Karpas-422 (cell line): Measurements from ENCODE around the gene PLPP1. TPM values are rescaled to one million over a fixed set of nuclear protein-coding genes. Genes with fewer than 3 reads are reported as not detected.

Experiments used
- DNase-seq: peaks from one replicate; pipeline ENCODE4 v3.0.0-alpha.2; 2015
- H2AFZ ChIP-seq: fragments of 200-600 bp; sonication (generic); 2 replicates; pipeline ENCODE4 v1.6.1; 2014; ENCODE audit warnings: antibody characterized with exemption, low read length, mixed read lengths
- H3K27ac ChIP-seq: fragments of 200-600 bp; sonication (generic); 2 replicates; pipeline ENCODE4 v1.5.1; 2014; ENCODE audit warnings: mild to moderate bottlenecking, low read length, moderate library complexity
- H3K27me3 ChIP-seq: fragments of 200-600 bp; sonication (generic); 2 replicates; pipeline ENCODE4 v1.6.1; 2014; ENCODE audit warnings: low read length, mixed read lengths
- H3K36me3 ChIP-seq: fragments of 200-600 bp; sonication (generic); 2 replicates; pipeline ENCODE4 v1.6.1; 2014; ENCODE audit warnings: low read length, mixed read lengths; ENCODE audit not compliant: insufficient read depth
- H3K4me1 ChIP-seq: fragments of 200-600 bp; sonication (generic); 2 replicates; pipeline ENCODE4 v1.6.1; 2014; ENCODE audit warnings: mild to moderate bottlenecking, low read length, mixed read lengths
- H3K4me2 ChIP-seq: fragments of 200-600 bp; sonication (generic); 2 replicates; pipeline ENCODE4 v1.6.1; 2014; ENCODE audit warnings: low read length, low read depth, mild to moderate bottlenecking; ENCODE audit not compliant: poor library complexity, severe bottlenecking
- H3K4me3 ChIP-seq: fragments of 200-600 bp; sonication (generic); 2 replicates; pipeline ENCODE4 v1.5.1; 2014; ENCODE audit warnings: mild to moderate bottlenecking, antibody characterized with exemption, low read length, mixed read lengths
- H3K79me2 ChIP-seq: fragments of 200-600 bp; sonication (generic); 2 replicates; pipeline ENCODE4 v1.6.1; 2014; ENCODE audit warnings: mild to moderate bottlenecking, low read length, mixed read lengths
- H3K9ac ChIP-seq: fragments of 200-600 bp; sonication (generic); 2 replicates; pipeline ENCODE4 v1.6.0; 2014; ENCODE audit warnings: low read length
- H3K9me2 ChIP-seq: fragments of 200-600 bp; sonication (generic), shearing (Covaris generic); replicated peaks from 2 replicates; pipeline ENCODE4 v1.6.0; 2014; ENCODE audit warnings: mild to moderate bottlenecking, low read length, moderate library complexity; ENCODE audit not compliant: insufficient read depth
- H3K9me3 ChIP-seq: fragments of 300-700, 200-600 bp; sonication (generic); 2 replicates; pipeline ENCODE4 v1.6.1; 2014; ENCODE audit warnings: low read length, mixed read lengths
- H4K20me1 ChIP-seq: fragments of 200-600 bp; sonication (generic); 2 replicates; pipeline ENCODE4 v1.6.1; 2014; ENCODE audit warnings: mild to moderate bottlenecking, antibody characterized with exemption, low read length, low read depth; ENCODE audit not compliant: insufficient read depth
- total RNA-seq: library from RNA; depleted of rRNA; stranded (reverse); fragments of >200 nt; shearing (Covaris generic); gene quantifications from 2 replicates; pipeline ENCODE4 v1.2.3, GENCODE V29; 2014; ENCODE audit warnings: low replicate concordance

Gene PLPP1
- total RNA-seq, 1 experiment from 2014 or later: 5.9 TPM

GRCh38 chr5:55415071-55415470 lies 119.7 kb downstream of the PLPP1 start:
- Histone ChIP-seq H3K79me2 (no peaks in the 10 kb centered on the region), H3K9ac (no peak overlapping the region), H3K36me3 (peaks cover 48% of the 10 kb centered on the region; the same call in 1 of the 2 replicates), H3K27ac (no peak overlapping the region), H3K9me2 (no peaks in the 10 kb centered on the region), H3K4me3 (no peak overlapping the region), H3K4me1 (no peaks in the 10 kb centered on the region), H4K20me1 (no peaks in the 10 kb centered on the region), H3K9me3 (no peaks in the 10 kb centered on the region), H3K27me3 (no peaks in the 10 kb centered on the region), H3K4me2 (no peak overlapping the region), H2AFZ (no peak overlapping the region)
- no peak for DNase-seq

DNA sequence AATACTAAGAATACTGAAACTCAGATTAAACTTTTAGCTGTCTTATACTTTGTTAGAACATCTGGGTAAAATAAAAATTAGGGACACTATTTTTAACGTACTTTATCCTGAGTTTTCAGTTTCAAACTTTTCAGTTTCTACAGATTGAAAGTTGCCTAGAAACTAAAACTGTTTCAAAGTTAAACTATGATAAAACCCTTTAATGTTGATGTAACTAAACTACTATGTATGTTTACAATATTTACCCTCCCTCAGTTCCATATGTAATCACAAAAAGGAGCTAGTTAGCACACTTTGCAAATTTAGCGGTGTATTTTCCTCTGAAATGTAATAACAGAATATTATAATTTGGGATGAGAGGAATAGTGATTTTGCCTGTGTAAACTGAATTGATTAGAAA lies 121.1 kb downstream of the PLPP1 start:
- Histone ChIP-seq H3K4me2 (no peak overlapping the region), H3K9me2 (no peaks in the 10 kb centered on the region), H3K79me2 (peaks cover 4% of the 10 kb centered on the region; the same call in 1 of the 2 replicates), H3K9ac (no peak overlapping the region), H3K36me3 (peaks cover 48% of the 10 kb centered on the region; the same call in 1 of the 2 replicates), H3K4me3 (no peak overlapping the region), H2AFZ (no peak overlapping the region), H3K27ac (no peak overlapping the region), H3K9me3 (no peaks in the 10 kb centered on the region), H4K20me1 (no peaks in the 10 kb centered on the region), H3K4me1 (no peaks in the 10 kb centered on the region), H3K27me3 (no peaks in the 10 kb centered on the region)
- DNase-seq: no peak

DNA sequence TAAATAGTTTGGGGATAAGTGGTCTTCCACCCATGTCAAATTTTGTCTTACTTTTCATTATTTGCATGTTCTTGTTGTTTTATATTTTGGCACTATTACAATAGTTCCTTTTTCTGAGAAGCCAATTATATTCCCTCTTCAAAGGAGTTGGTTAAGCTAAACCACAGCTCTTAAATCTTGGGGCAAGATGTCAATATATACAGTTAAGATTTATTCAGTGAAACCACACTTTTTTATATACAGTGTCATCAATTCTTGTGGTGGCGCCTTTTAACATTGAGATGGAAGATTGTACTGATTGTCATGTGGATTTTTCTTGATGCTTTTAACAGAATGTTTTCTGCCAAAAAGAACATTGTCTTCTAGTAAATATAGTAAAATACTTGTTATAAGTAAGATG lies 122.9 kb downstream of the PLPP1 start:
- no peak overlapping the region for H3K27ac ChIP-seq
- H3K9me2 ChIP-seq: no peaks in the 10 kb centered on the region
- peaks cover 13% of the 10 kb centered on the region for H3K79me2 ChIP-seq
- DNase-seq: no peak
- H3K4me3 ChIP-seq: no peak overlapping the region
- H3K9me3 ChIP-seq: no peaks in the 10 kb centered on the region
- no peaks in the 10 kb centered on the region for H3K27me3 ChIP-seq
- H3K4me2 ChIP-seq: no peak overlapping the region
- no peak overlapping the region for H2AFZ ChIP-seq
- H3K4me1 ChIP-seq: no peaks in the 10 kb centered on the region
- H3K9ac ChIP-seq: no peak overlapping the region
- H3K36me3 ChIP-seq: peaks cover 50% of the 10 kb centered on the region; the same call in 1 of the 2 replicates
- H4K20me1 ChIP-seq: no peaks in the 10 kb centered on the region

DNA sequence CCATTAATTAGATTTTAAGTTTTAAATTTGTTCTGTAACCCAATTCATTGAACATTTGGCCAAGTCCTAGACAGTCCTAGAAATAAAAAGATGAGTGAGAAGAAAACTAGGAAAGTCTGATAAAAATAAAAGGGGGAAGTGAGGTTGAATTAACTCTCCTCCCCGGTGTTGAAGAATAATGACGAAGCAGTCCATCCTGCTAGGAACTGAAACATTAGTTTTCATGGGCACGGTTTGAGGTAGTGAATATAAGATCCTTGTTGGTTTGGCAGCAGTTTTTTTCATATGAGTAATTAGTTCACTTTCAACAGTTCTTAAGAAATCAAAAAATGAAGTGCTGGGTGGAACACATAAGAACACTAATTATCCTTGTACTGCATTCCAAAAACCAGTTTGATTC lies 123.9 kb downstream of the PLPP1 start:
- no peak overlapping the region for H3K4me3 ChIP-seq
- no peak overlapping the region for H3K4me2 ChIP-seq
- peaks cover 15% of the 10 kb centered on the region for H3K79me2 ChIP-seq
- no peak overlapping the region for H3K27ac ChIP-seq
- H3K9me2 ChIP-seq: no peaks in the 10 kb centered on the region
- H3K4me1 ChIP-seq: no peaks in the 10 kb centered on the region
- no peak for DNase-seq
- H2AFZ ChIP-seq: no peak overlapping the region
- H3K9me3 ChIP-seq: no peaks in the 10 kb centered on the region
- no peak overlapping the region for H3K9ac ChIP-seq
- H3K36me3 ChIP-seq: peaks cover 56% of the 10 kb centered on the region; the same call in 1 of the 2 replicates
- H4K20me1 ChIP-seq: no peaks in the 10 kb centered on the region
- H3K27me3 ChIP-seq: no peaks in the 10 kb centered on the region

GRCh38 chr5:55409775-55410174 lies 125.0 kb downstream of the PLPP1 start:
- Histone ChIP-seq H3K9me3 (no peaks in the 10 kb centered on the region), H3K9ac (no peak overlapping the region), H4K20me1 (no peaks in the 10 kb centered on the region), H3K4me2 (no peak overlapping the region), H3K4me1 (no peaks in the 10 kb centered on the region), H2AFZ (no peak overlapping the region), H3K4me3 (no peak overlapping the region), H3K27me3 (no peaks in the 10 kb centered on the region), H3K36me3 (peaks cover 52% of the 10 kb centered on the region; the same call in 1 of the 2 replicates), H3K27ac (no peak overlapping the region), H3K9me2 (no peaks in the 10 kb centered on the region), H3K79me2 (peaks cover 15% of the 10 kb centered on the region)
- DNase-seq: no peak

DNA sequence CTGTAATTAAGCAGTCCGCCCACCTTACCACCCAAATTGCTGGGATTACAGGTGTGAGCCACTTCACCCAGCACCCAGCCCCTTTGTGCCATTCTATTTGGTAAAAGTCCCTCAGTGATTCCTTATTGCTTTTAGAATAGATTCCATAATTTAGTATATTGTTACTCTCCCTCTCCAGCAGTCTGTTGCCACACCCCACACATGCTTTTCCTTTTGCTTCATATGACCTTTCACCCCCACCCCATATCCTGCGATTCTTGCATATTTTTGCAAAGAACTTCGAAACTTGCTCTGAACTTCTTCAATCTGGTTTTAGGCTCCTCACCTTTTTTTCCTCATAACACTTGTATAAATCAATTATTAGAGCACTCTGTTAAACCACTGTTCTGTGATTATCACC lies 126.8 kb downstream of the PLPP1 start:
- H4K20me1 ChIP-seq: no peaks in the 10 kb centered on the region
- H3K36me3 ChIP-seq: peaks cover 41% of the 10 kb centered on the region; the same call in 1 of the 2 replicates
- no peak overlapping the region for H3K9ac ChIP-seq
- no peak overlapping the region for H3K4me2 ChIP-seq
- H3K4me3 ChIP-seq: no peak overlapping the region
- peaks cover 15% of the 10 kb centered on the region for H3K79me2 ChIP-seq
- no peaks in the 10 kb centered on the region for H3K9me3 ChIP-seq
- H3K27me3 ChIP-seq: no peaks in the 10 kb centered on the region
- H3K9me2 ChIP-seq: no peaks in the 10 kb centered on the region
- H3K27ac ChIP-seq: no peak overlapping the region
- DNase-seq: no peak
- no peaks in the 10 kb centered on the region for H3K4me1 ChIP-seq
- no peak overlapping the region for H2AFZ ChIP-seq

GRCh38 chr5:55407059-55407684 lies 127.6 kb downstream of the PLPP1 start:
- Histone ChIP-seq H3K4me3 (no peak overlapping the region), H3K27me3 (no peaks in the 10 kb centered on the region), H2AFZ (no peak overlapping the region), H4K20me1 (no peaks in the 10 kb centered on the region), H3K36me3 (peaks cover 45% of the 10 kb centered on the region; the same call in 1 of the 2 replicates), H3K9me3 (no peaks in the 10 kb centered on the region), H3K4me2 (no peak overlapping the region), H3K79me2 (peaks cover 18% of the 10 kb centered on the region), H3K9me2 (no peaks in the 10 kb centered on the region), H3K4me1 (no peaks in the 10 kb centered on the region), H3K27ac (no peak overlapping the region), H3K9ac (no peak overlapping the region)
- DNase-seq: no peak

GRCh38 chr5:55406292-55406691 lies 128.5 kb downstream of the PLPP1 start:
- Histone ChIP-seq H3K4me3 (no peak overlapping the region), H3K9me2 (no peaks in the 10 kb centered on the region), H4K20me1 (no peaks in the 10 kb centered on the region), H3K27ac (no peak overlapping the region), H3K27me3 (no peaks in the 10 kb centered on the region), H3K4me2 (no peak overlapping the region), H3K36me3 (peaks cover 41% of the 10 kb centered on the region; the same call in 1 of the 2 replicates), H3K9ac (no peak overlapping the region), H3K4me1 (no peaks in the 10 kb centered on the region), H3K79me2 (peaks cover 19% of the 10 kb centered on the region), H2AFZ (no peak overlapping the region), H3K9me3 (no peaks in the 10 kb centered on the region)
- DNase-seq: no peak
